Heart right ventricle (tissue), 16 donors: Measurements from ENCODE around the gene IER5L. TPM values are rescaled to one million over a fixed set of nuclear protein-coding genes. Genes with fewer than 3 reads are reported as not detected.
"Not testable (repeated sequence)": the region's sequence is repeated elsewhere in the genome, so short reads cannot be mapped to it uniquely, and the experiment has no call there.

Experiments
- ATAC-seq, 8 donors: fragments of 200-7000 bp; cut with Tn5 transposase; one replicate each; pipeline ENCODE4 v1.9.1; 2020; ENCODE audit warnings: mild to moderate bottlenecking in 8 of 8, moderate library complexity in 8 of 8, moderate number of reproducible peaks in 1 of 8
- DNase-seq, 2 donors: peaks; one replicate each; pipeline ENCODE4 v3.0.0-alpha.2; 2020
- H3K27ac ChIP-seq, 10 donors: fragments of 200-600 bp; sonication (generic) in 2 of 10; one replicate each; pipeline versions ENCODE4 v1.5.0 to v1.8.0; 2020 to 2022; ENCODE audit warnings: mild to moderate bottlenecking in 3 of 10
- H3K27me3 ChIP-seq, 7 donors: fragments of 200-600 bp; one replicate each; pipeline ENCODE4 v1.8.0; 2021 to 2022; ENCODE audit warnings: mild to moderate bottlenecking in 2 of 7
- H3K36me3 ChIP-seq, 9 donors: fragments of 200-600 bp; sonication (generic) in 1 of 9; one replicate each; pipeline versions ENCODE4 v1.5.0 to v1.8.0; 2020 to 2022; ENCODE audit warnings: mild to moderate bottlenecking in 2 of 9
- H3K4me1 ChIP-seq, 9 donors: fragments of 200-600 bp; sonication (generic) in 1 of 9; one replicate each; pipeline versions ENCODE4 v1.5.0 to v1.8.0; 2020 to 2022; ENCODE audit warnings: mild to moderate bottlenecking in 4 of 9
- H3K4me3 ChIP-seq, 10 donors: fragments of 200-600 bp; sonication (generic) in 2 of 10; one replicate each; pipeline versions ENCODE4 v1.5.0 to v1.8.0; 2020 to 2022; ENCODE audit warnings: mild to moderate bottlenecking in 7 of 10, moderate library complexity in 2 of 10
- H3K9me3 ChIP-seq, 11 donors: fragments of 200-600 bp in 10 of 11; sonication (generic) in 2 of 11; one replicate each; pipeline versions ENCODE4 v1.5.0 to v1.8.0; 2013 to 2022; ENCODE audit warnings: mild to moderate bottlenecking in 2 of 11, control low read depth in 1 of 11, moderate library complexity in 1 of 11
- WGBS, 2 donors: extraction: QIAGEN DNeasy Blood & Tissue Kit; methylation state at CpG; one replicate each; pipeline ENCODE4 v1.1.7; 2013; ENCODE audit warnings: inconsistent platforms in 1 of 2; 5-methylcytosine and 5-hydroxymethylcytosine counted together
- intact Hi-C, 10 donors: fragments of 100-400 bp; cut with DNase I; formaldehyde crosslinking; loops; one replicate each; pipeline versions ENCODE4 v1.11.1 to v1.14.2; 2022
- polyA plus RNA-seq, 2 donors: library from polyadenylated mRNA; stranded (reverse); fragments of 200-250 nt; gene quantifications; one replicate each; pipeline ENCODE4 v1.2.3, GENCODE V29; 2013
- total RNA-seq, 10 donors: library from RNA; stranded (reverse); fragmentation: NEBNext Ultra II Directional in 3 of 10; extraction: Animal tissue kit (Norgen Biotek cat#: 25700) in 3 of 10; gene quantifications; one replicate each; pipeline versions ENCODE4 v1.2.1 to v1.2.4, GENCODE V29; 2021 to 2023
- TF ChIP-seq, protein P1 (sequence below), 9 donors: fragments of 200-600 bp; sonication (generic) in 2 of 9; IDR thresholded peaks; one replicate each; pipeline versions ENCODE4 v1.5.0 to v1.8.0; 2021 to 2022; ENCODE audit warnings: antibody characterized with exemption in 9 of 9, mild to moderate bottlenecking in 5 of 9, moderate library complexity in 1 of 9
- donor health status: Arrhythmogenic right ventricular cardiomyopathy.
- donor health status: ischemic (EF 13 %, LVEDD 7.1; RV severe dilation, severe dysfunction).
- donor health status: healthy with polysubstance abuse.
- donor health status: DM: no; HTN: yes; CAD: no.
- donor health status: DM: no; HTN: no; CAD: no.
- donor health status: ischemic (EF 25% LVEDD 6.9; RV normal size, moderate dysfunction).
- donor health status: ischemic (EF 25% LVEDD 5.7; RV mildly dilated, moderate dysfunction).
- donor health status: healthy.
- donor health status: DM: yes; HTN: yes; CAD: no.
- donor health status: Ischemic cardiomyopathy.
- donor health status: ischemic (EF 35%, LVEDD 5.7; RV mildly dilated, moderate dysfunction).
- donor health status: nonischemic (EF 11% LVEDD 7.7; RV severe dilation, severe dysfunction).
- donor health status: DM: yes; HTN: yes; CAD: no.
- donor health status: PGD.
- donor health status: ischemic (EF 29% LVEDD 5.4; RV normal size, mild dysfunction).
- donor health status: nonischemic (EF 23%, LVEDD 6.1; RV moderate dilation, normal function).

IER5L gene
- total and polyA plus RNA-seq, 12 donors = 1.2 to 26.3 (median 5.6) TPM

- no peaks in the 10 kb centered on the region for H3K36me3 ChIP-seq
- no peak overlapping the region for H3K4me3 ChIP-seq
- ATAC-seq = no peak
- peaks cover 11 to 53% (median 24%) of the 10 kb centered on the region in 9 donors for H3K4me1 ChIP-seq
- peak overlapping the region in 2 of 10 donors; percentile 68 to 87 for H3K27ac ChIP-seq
- TF ChIP-seq, protein P1, sequence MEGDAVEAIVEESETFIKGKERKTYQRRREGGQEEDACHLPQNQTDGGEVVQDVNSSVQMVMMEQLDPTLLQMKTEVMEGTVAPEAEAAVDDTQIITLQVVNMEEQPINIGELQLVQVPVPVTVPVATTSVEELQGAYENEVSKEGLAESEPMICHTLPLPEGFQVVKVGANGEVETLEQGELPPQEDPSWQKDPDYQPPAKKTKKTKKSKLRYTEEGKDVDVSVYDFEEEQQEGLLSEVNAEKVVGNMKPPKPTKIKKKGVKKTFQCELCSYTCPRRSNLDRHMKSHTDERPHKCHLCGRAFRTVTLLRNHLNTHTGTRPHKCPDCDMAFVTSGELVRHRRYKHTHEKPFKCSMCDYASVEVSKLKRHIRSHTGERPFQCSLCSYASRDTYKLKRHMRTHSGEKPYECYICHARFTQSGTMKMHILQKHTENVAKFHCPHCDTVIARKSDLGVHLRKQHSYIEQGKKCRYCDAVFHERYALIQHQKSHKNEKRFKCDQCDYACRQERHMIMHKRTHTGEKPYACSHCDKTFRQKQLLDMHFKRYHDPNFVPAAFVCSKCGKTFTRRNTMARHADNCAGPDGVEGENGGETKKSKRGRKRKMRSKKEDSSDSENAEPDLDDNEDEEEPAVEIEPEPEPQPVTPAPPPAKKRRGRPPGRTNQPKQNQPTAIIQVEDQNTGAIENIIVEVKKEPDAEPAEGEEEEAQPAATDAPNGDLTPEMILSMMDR (IDR thresholded peaks at IDR 0.05) = no peak
- H3K9me3 ChIP-seq = no peaks in the 10 kb centered on the region
- intact Hi-C loops = loop anchor here in 1 of 10 donors (2.0 kb wide), 1 partner anchor 16 kb away; no protein-coding TSS in a partner anchor
- no peak for DNase-seq
- H3K27me3 ChIP-seq = no peaks in the 10 kb centered on the region
Observed at GRCh38 chr9:129165198-129165597, 12.9 kb downstream of the IER5L start.

DNA sequence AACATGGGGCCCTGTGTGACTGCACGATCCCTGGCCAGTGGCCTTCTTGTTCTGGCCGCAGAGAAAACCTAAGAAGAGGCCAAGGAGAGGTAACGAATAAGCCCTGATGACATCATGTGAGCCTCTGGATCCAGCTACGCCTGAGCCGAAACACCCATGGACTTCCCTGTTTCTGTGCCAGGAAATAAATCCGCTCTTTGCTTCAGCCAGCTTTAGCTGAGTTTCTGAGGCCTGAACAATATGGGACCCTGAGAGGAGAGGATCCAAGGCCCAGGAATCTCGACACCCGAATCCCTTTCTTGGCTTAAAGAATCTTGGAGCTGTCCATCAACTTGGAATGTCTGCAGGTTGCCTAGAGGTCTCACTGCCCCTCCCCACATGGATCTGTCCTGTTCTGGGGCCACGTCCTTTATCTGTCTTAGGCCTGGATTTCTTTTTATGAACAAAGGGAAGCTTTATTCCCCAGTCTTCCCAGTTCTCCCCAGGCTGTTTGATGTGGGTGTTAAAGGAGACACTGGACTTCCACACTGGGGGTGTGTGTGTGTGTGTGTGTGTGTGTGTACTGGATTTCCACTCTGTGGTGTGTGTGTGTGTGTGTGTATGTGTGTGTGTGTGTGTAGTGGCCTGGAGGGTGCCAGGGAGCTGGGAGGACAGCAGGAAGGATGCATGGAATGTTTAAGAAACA, 13.7 kb downstream of the IER5L start:
- peak; percentile 18 to 73 (median 48) for ATAC-seq
- 54 to 62% methylated on average over 9 of the region's 9 CpGs for WGBS, 2 donors
- Histone ChIP-seq H3K4me1 (peaks cover 11 to 48% (median 24%) of the 10 kb centered on the region in 9 donors), H3K9me3 (no peaks in the 10 kb centered on the region), H3K4me3 (no peak overlapping the region), H3K27me3 (no peaks in the 10 kb centered on the region), H3K36me3 (no peaks in the 10 kb centered on the region), H3K27ac (peak overlapping the region; percentile 14 to 87 (median 72))
- intact Hi-C loops = loop anchor here in 1 of 10 donors (2.0 kb wide), 1 partner anchor 16 kb away; no protein-coding TSS in a partner anchor
- peak; percentile 28 to 50 for DNase-seq
- TF ChIP-seq, protein P1 (IDR thresholded peaks at IDR 0.05) = no peak

GRCh38 chr9:129163753-129164152, 14.3 kb downstream of the IER5L start:
- Histone ChIP-seq H3K4me3 (no peak overlapping the region), H3K36me3 (no peaks in the 10 kb centered on the region), H3K27me3 (no peaks in the 10 kb centered on the region), H3K27ac (peak overlapping the region in 9 of 10 donors; percentile 14 to 87 (median 74)), H3K4me1 (peaks cover 11 to 48% (median 24%) of the 10 kb centered on the region in 9 donors), H3K9me3 (no peaks in the 10 kb centered on the region)
- no peak for DNase-seq
- peak in 1 of 8 donors; percentile 21 for ATAC-seq
- intact Hi-C loops = loop anchor here in 1 of 10 donors (2.0 kb wide), 1 partner anchor 15 kb away; no protein-coding TSS in a partner anchor
- TF ChIP-seq, protein P1 (IDR thresholded peaks at IDR 0.05) = no peak
- 87 to 90% methylated on average over 10 of the region's 10 CpGs for WGBS, 2 donors

DNA sequence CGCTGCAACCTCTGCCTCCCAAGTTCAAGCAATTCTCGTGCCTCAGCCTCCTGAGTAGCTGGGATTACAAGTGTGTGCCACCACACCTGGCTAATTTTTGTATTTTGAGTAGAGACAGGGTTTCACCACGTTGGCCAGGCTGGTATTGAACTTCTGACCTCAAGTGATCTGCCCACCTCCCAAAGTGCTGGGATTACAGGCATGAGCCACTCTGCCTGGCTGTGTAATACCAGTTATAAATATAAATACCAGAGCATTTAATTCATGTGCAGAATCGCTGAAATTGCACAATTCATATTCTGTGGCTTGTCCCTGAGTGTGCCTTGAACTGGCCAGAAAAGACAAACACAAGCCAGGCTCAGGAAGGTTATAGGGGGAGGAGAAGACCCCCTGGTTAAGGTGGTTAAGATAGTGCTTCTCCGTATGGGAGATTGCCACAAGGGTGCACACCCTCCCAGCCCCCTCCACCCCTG, 14.8 kb downstream of the IER5L start:
- DNase-seq, intact Hi-C loops, H3K9me3 ChIP-seq, H3K27me3 ChIP-seq, H3K4me3 ChIP-seq, H3K36me3 ChIP-seq: not testable (repeated sequence)
- peak in 1 of 8 donors; percentile 16 for ATAC-seq
- Histone ChIP-seq H3K27ac (peak overlapping the region in 6 of 10 donors; percentile 68 to 87 (median 74)), H3K4me1 (peaks cover 11 to 44% (median 22%) of the 10 kb centered on the region in 9 donors)
- WGBS, 2 donors = 87 to 89% methylated on average over 5 of the region's 5 CpGs
